K562 (cell line): ENCODE results near the gene HAPLN1. TPM values are rescaled to one million over a fixed set of nuclear protein-coding genes. Genes with fewer than 3 reads are reported as not detected.

Experiments
- ATAC-seq: fragments of 200-7000 bp; cut with Tn5 transposase; 3 replicates; pipeline ENCODE4 v1.9.1; 2020; ENCODE audit warnings: moderate library complexity
- BruUV-seq: library from RNA; stranded (reverse); fragments of 400-500 nt; replicated peaks from 2 replicates; lab custom pipeline; 2021; lab: Mats Ljungman, UMichigan
- CTCF ChIA-PET: fragments of 300-600 bp; formaldehyde crosslinking; extraction: SDS; loops from one replicate; lab custom pipeline; 2021; ENCODE audit warnings: low intra/inter-chr PET ratio; lab: Yijun Ruan, JAX
- POLR2A ChIA-PET: fragments of 300-600, 350-650 bp; sonication (Branson Sonifier 250); formaldehyde crosslinking; extraction: SDS; loops from one replicate; lab custom pipeline; 2021; ENCODE audit warnings: antibody characterized with exemption, inconsistent platforms; lab: Yijun Ruan, JAX
- DNase-seq, 4 experiments: peaks; one replicate each; pipeline versions ENCODE4 v3.0.0 to v3.0.0-alpha.2; 2011 to 2018; ENCODE audit warnings: low spot score in 3 of 4, mixed read lengths in 3 of 4; ENCODE audit errors: extremely low read depth in 1 of 4
- FAIRE-seq: peaks from 2 replicates; lab custom pipeline; 2011; peaks lifted over from hg19 to GRCh38; lab: Jason Lieb, UNC
- H2AFZ ChIP-seq: 2 replicates; pipeline ENCODE4 v1.6.0; 2011; ENCODE audit warnings: low read depth, low read length, control low read depth, inconsistent platforms
- H3K27ac ChIP-seq: fragments of 200-600 bp; 3 replicates; pipeline ENCODE4 v1.8.0; 2011; ENCODE audit warnings: low read depth, mild to moderate bottlenecking, control low read depth, inconsistent platforms, low read length, moderate library complexity, mixed read lengths; ENCODE audit errors: extremely low read depth
- H3K27me3 ChIP-seq, 2 experiments: fragments of 300-600 bp in 1 of 2; 2 replicates in 1 of 2; 3 replicates in 1 of 2; pipeline versions ENCODE4 v1.6.0 to v1.8.0; 2011; ENCODE audit warnings: inconsistent platforms in 2 of 2, low read length in 2 of 2, mild to moderate bottlenecking in 1 of 2, mixed read lengths in 1 of 2, moderate library complexity in 1 of 2; ENCODE audit not compliant: control insufficient read depth in 2 of 2, insufficient read depth in 2 of 2
- H3K36me3 ChIP-seq: fragments of 300-600 bp; 3 replicates; pipeline ENCODE4 v1.8.0; 2011; ENCODE audit warnings: mild to moderate bottlenecking, low read length, inconsistent platforms; ENCODE audit not compliant: control insufficient read depth, insufficient read depth
- H3K4me1 ChIP-seq, 2 experiments: fragments of 200-600 bp in 1 of 2; replicated peaks in 1 of 2; 2 replicates in 1 of 2; 3 replicates in 1 of 2; pipeline versions ENCODE4 v1.5.1 to v1.8.0; 2011; ENCODE audit warnings: inconsistent platforms in 2 of 2, low read length in 2 of 2, mild to moderate bottlenecking in 1 of 2, mixed read lengths in 1 of 2, moderate library complexity in 1 of 2; ENCODE audit not compliant: control insufficient read depth in 2 of 2, insufficient read depth in 2 of 2
- H3K4me2 ChIP-seq: 2 replicates; pipeline ENCODE4 v1.6.1; 2011; ENCODE audit warnings: low read length, control low read depth, inconsistent platforms, mixed read lengths; ENCODE audit not compliant: insufficient read depth
- H3K4me3 ChIP-seq: fragments of 200-600 bp; sonication (generic), shearing (Covaris generic); 2 replicates; pipeline ENCODE4 v1.5.1; 2016; ENCODE audit warnings: control low read depth, inconsistent platforms
- H3K79me2 ChIP-seq: fragments of 200-600 bp; 3 replicates; pipeline ENCODE4 v1.8.0; 2011; ENCODE audit warnings: low read length, inconsistent platforms; ENCODE audit not compliant: control insufficient read depth, insufficient read depth
- H3K9ac ChIP-seq, 2 experiments: 2 replicates each; pipeline versions ENCODE4 v1.6.0 to v1.6.1; 2011; ENCODE audit warnings: low read depth in 2 of 2, low read length in 2 of 2, control low read depth in 1 of 2, inconsistent platforms in 1 of 2, mild to moderate bottlenecking in 1 of 2, mixed read lengths in 1 of 2; ENCODE audit not compliant: insufficient read depth in 1 of 2
- H3K9me1 ChIP-seq: one replicate; pipeline ENCODE4 v1.6.0; 2011; ENCODE audit warnings: inconsistent platforms, mild to moderate bottlenecking, low read length, moderate library complexity; ENCODE audit not compliant: control insufficient read depth, insufficient read depth
- H3K9me3 ChIP-seq: replicated peaks from 2 replicates; pipeline ENCODE4 v1.5.1; 2011; ENCODE audit warnings: low read depth, low read length, inconsistent platforms; ENCODE audit not compliant: control insufficient read depth, insufficient read depth
- H4K20me1 ChIP-seq: replicated peaks from 2 replicates; pipeline ENCODE4 v1.6.1; 2011; ENCODE audit warnings: low read length, inconsistent platforms, mixed read lengths; ENCODE audit not compliant: control insufficient read depth, insufficient read depth
- BCOR ChIP-seq: fragments of 450-650 bp; IDR thresholded peaks from 2 replicates; pipeline ENCODE4 v1.6.1; 2016
- C11orf30 ChIP-seq: fragments of 450-650 bp; IDR thresholded peaks from 2 replicates; pipeline ENCODE4 v1.6.1; 2016; ENCODE audit warnings: low read depth, mild to moderate bottlenecking
- DNMT1 ChIP-seq: fragments of 450-650 bp; IDR thresholded peaks from 2 replicates; pipeline ENCODE4 v1.6.1; 2016; ENCODE audit warnings: antibody characterized with exemption, mild to moderate bottlenecking
- EP300 ChIP-seq: IDR thresholded peaks from 2 replicates; pipeline ENCODE4 v1.6.1; 2012; ENCODE audit warnings: low read length, improper control_type of control experiment
- FOXM1 ChIP-seq, 2 experiments: fragments of 450-650 bp in 1 of 2; sonication (generic) in 1 of 2; formaldehyde crosslinking in 1 of 2; IDR thresholded peaks; 2 replicates each; pipeline versions ENCODE4 v1.6.1 to v1.9.0; 2017 to 2022; ENCODE audit warnings: low read depth in 2 of 2, mild to moderate bottlenecking in 2 of 2, missing genetic modification reagents in 1 of 2, moderate library complexity in 1 of 2
- FOXP4 ChIP-seq: sonication (generic); formaldehyde crosslinking; IDR thresholded peaks from 2 replicates; pipeline ENCODE4 v1.8.0; 2022; ENCODE audit warnings: mild to moderate bottlenecking, missing genetic modification reagents, borderline replicate concordance
- ILK ChIP-seq: fragments of 450-650 bp; IDR thresholded peaks from 2 replicates; pipeline ENCODE4 v1.6.1; 2016; ENCODE audit warnings: missing genetic modification characterization, low read depth, mild to moderate bottlenecking, missing compliant biosample characterization, moderate library complexity, borderline replicate concordance
- MTA2 ChIP-seq: fragments of 450-650 bp; IDR thresholded peaks from 2 replicates; pipeline ENCODE4 v1.6.1; 2016; ENCODE audit warnings: low read depth
- NCOA6 ChIP-seq: fragments of 450-650 bp; IDR thresholded peaks from 2 replicates; pipeline ENCODE4 v1.6.1; 2017; ENCODE audit warnings: mild to moderate bottlenecking
- NR3C1 ChIP-seq: sonication (generic); formaldehyde crosslinking; IDR thresholded peaks from 2 replicates; pipeline ENCODE4 v1.8.1; 2022; ENCODE audit warnings: missing genetic modification reagents
- PHF21A ChIP-seq: fragments of 450-650 bp; IDR thresholded peaks from 2 replicates; pipeline ENCODE4 v1.6.1; 2017; ENCODE audit warnings: low read depth, borderline replicate concordance
- SAFB2 ChIP-seq: fragments of 200-400 bp; formaldehyde crosslinking; IDR thresholded peaks from 2 replicates; pipeline ENCODE4 v1.6.1; 2018; ENCODE audit warnings: borderline replicate concordance, low read length, low read depth, moderate library complexity; ENCODE audit not compliant: severe bottlenecking
- TAF9B ChIP-seq: fragments of 450-650 bp; IDR thresholded peaks from 2 replicates; pipeline ENCODE4 v1.6.1; 2018; ENCODE audit warnings: mild to moderate bottlenecking; ENCODE audit not compliant: partially characterized antibody
- TBP ChIP-seq: optimal IDR thresholded peaks from 2 replicates; pipeline ENCODE3; 2011; ENCODE audit warnings: low read depth, low read length, improper control_type of control experiment
- THAP12 ChIP-seq: fragments of 250-450 bp; sonication (Bioruptor Pico); IDR thresholded peaks from 2 replicates; pipeline ENCODE4 v1.9.0; 2021; ENCODE audit warnings: mild to moderate bottlenecking, inconsistent platforms
- ZFP36 ChIP-seq: fragments of 150-350 bp; IDR thresholded peaks from 2 replicates; pipeline ENCODE4 v1.6.1; 2018; ENCODE audit warnings: low read length, low read depth; ENCODE audit not compliant: partially characterized antibody
- ZNF143 ChIP-seq: sonication (generic); formaldehyde crosslinking; IDR thresholded peaks from 2 replicates; pipeline ENCODE4 v1.9.0; 2022; ENCODE audit warnings: mild to moderate bottlenecking, missing genetic modification reagents
- ZNF311 ChIP-seq: fragments of 250-450 bp; sonication (Bioruptor Pico); IDR thresholded peaks from 2 replicates; pipeline ENCODE4 v1.4.0; 2020; ENCODE audit warnings: mild to moderate bottlenecking, moderate library complexity
- ZNF583 ChIP-seq: fragments of 250-450 bp; sonication (Bioruptor Pico); IDR thresholded peaks from 2 replicates; pipeline ENCODE4 v1.4.0; 2020
- ZNF696 ChIP-seq: fragments of 250-450 bp; sonication (Bioruptor Pico); conservative IDR thresholded peaks from 2 replicates; pipeline ENCODE4 v1.4.0; 2020; ENCODE audit warnings: mild to moderate bottlenecking, moderate library complexity
- WGBS: fragments of 100-300 bp; shearing (Covaris generic); methylation state at CpG from one replicate; pipeline ENCODE4 v1.1.6; 2016; ENCODE audit warnings: low coverage, mixed read lengths; ENCODE audit not compliant: insufficient coverage; ENCODE audit errors: missing lambda C conversion rate; 5-methylcytosine and 5-hydroxymethylcytosine counted together
- in situ Hi-C: fragments of 300-500 bp; cut with MboI; formaldehyde crosslinking; loops from 4 replicates; pipeline ENCODE4 v1.15.0; 2018; ENCODE audit warnings: inconsistent platforms, mixed read lengths
- intact Hi-C: fragments of 100-400 bp; cut with micrococcal nuclease; formaldehyde crosslinking; loops from 2 replicates; pipeline ENCODE4 v1.14.2; 2022
- polyA plus RNA-seq, 8 experiments: library from polyadenylated mRNA; depleted of rRNA in 4 of 8; stranded (reverse) in 5 of 8; unstranded in 3 of 8; fragments of >200 nt; fragmentation: Nextera tagmentation in 2 of 8; fragmentation: Illumina TruSeq in 1 of 8; extraction: Ambion mirVana in 2 of 8; extraction: Trizol in 1 of 8; gene quantifications; 2 replicates each; pipeline versions ENCODE4 v1.2.1 to v1.2.3, GENCODE V29; 2011 to 2014; ENCODE audit warnings: inconsistent platforms in 1 of 8, missing spikeins in 1 of 8
- total RNA-seq, 7 experiments: library from RNA; depleted of rRNA in 6 of 7; stranded (reverse); fragments of >200 nt in 6 of 7; fragmentation: Illumina TruSeq in 2 of 7; extraction: Trizol in 2 of 7; gene quantifications; 2 replicates each; pipeline versions ENCODE4 v1.2.1 to v1.2.3, GENCODE V29; 2011 to 2021; ENCODE audit warnings: low replicate concordance in 1 of 7

The HAPLN1 gene
- total and polyA plus RNA-seq, 9 of the 15 experiments (the other 6 are each of a cell fraction or from before 2014, with no cell fraction given): not detected

GRCh38 chr5:83633285-83633684 is 87.4 kb downstream of the HAPLN1 start (continued):
- no peak for TF ChIP-seq ZNF583
- no peak for TF ChIP-seq TAF9B
- TF ChIP-seq, all 486 proteins: peak for 0

GRCh38 chr5:83632874-83633273 is 87.8 kb downstream of the HAPLN1 start:
- Histone ChIP-seq H3K4me2 (no peak overlapping the region), H3K4me3 (no peak overlapping the region), H3K79me2 (no peaks in the 10 kb centered on the region), H4K20me1 (no peaks in the 10 kb centered on the region), H3K9ac (no peak overlapping the region), H3K27me3 (no peaks in the 10 kb centered on the region), H3K36me3 (no peaks in the 10 kb centered on the region), H3K4me1 (no peaks in the 10 kb centered on the region)
- no TSS peak for BruUV-seq
- 0% methylated on average over 4 of the region's 4 CpGs for WGBS
- in situ Hi-C loops: no loop called here
- DNase-seq: no peak
- POLR2A ChIA-PET: interaction anchor here (0.7 kb wide), 1 partner anchor 325 kb away, joined by 3 read pairs; no protein-coding TSS in a partner anchor
- CTCF ChIA-PET: no interaction called here
- no peak for FAIRE-seq
- TF ChIP-seq NR3C1 (CRISPR knock-in tag) (no peak), MTA2 (no peak), ZNF143 (CRISPR knock-in tag) (no peak), ILK (tag) (no peak), EP300 (no peak), ZNF311 (no peak), FOXM1 (IDR thresholded peaks at IDR 0.05; ENCODE audit: low read depth) (no peak), FOXM1 (CRISPR knock-in tag; IDR thresholded peaks at IDR 0.05; ENCODE audit: low read depth) (no peak), ZNF696 (CRISPR knock-in tag) (no peak), BCOR (no peak), THAP12 (CRISPR knock-in tag) (no peak), NCOA6 (no peak), ZFP36 (no peak), SAFB2 (no peak), C11orf30 (no peak), PHF21A (no peak), FOXP4 (CRISPR knock-in tag) (no peak), DNMT1 (no peak), TBP (no peak)
- TF ChIP-seq, all 486 proteins: peak for 0
- Histone ChIP-seq H3K9me3 (no peaks in the 10 kb centered on the region), H3K27ac (no peak overlapping the region), H2AFZ (no peak overlapping the region), H3K9me1 (no peaks in the 10 kb centered on the region)
- intact Hi-C loops: no loop called here
- no peak for ATAC-seq
